OCI-LY7 (cell line): ENCODE measurements around the gene DOK7. TPM values are rescaled to one million over a fixed set of nuclear protein-coding genes. Genes with fewer than 3 reads are reported as not detected.

Experiments
- BruUV-seq: library from RNA; stranded (reverse); fragments of 400-500 nt; replicated peaks from 2 replicates; lab custom pipeline; 2021; lab: Mats Ljungman, UMichigan
- CTCF ChIA-PET: fragments of 300-600 bp; sonication (Branson Sonifier 250); formaldehyde crosslinking; loops from one replicate; lab custom pipeline; 2022; ENCODE audit warnings: antibody characterized with exemption; ENCODE audit not compliant: unreplicated experiment; lab: Charles Lee
- POLR2A ChIA-PET: fragments of 300-600 bp; sonication (Branson Sonifier 250); formaldehyde crosslinking; loops from one replicate; lab custom pipeline; 2022; ENCODE audit warnings: antibody characterized with exemption; lab: Charles Lee
- DNase-seq: peaks from one replicate; pipeline ENCODE4 v3.0.0-alpha.2; 2015; ENCODE audit warnings: low spot score
- H2AFZ ChIP-seq: fragments of 200-600 bp; sonication (generic), shearing (Covaris generic); 2 replicates; pipeline ENCODE4 v1.6.1; 2014; ENCODE audit warnings: mild to moderate bottlenecking, antibody characterized with exemption, low read length, moderate library complexity
- H3K27ac ChIP-seq: fragments of 200-600 bp; sonication (generic); 2 replicates; pipeline ENCODE4 v1.5.1; 2014; ENCODE audit warnings: mixed run types, low read depth, mild to moderate bottlenecking, moderate library complexity, low read length, inconsistent platforms; ENCODE audit not compliant: poor library complexity, severe bottlenecking
- H3K36me3 ChIP-seq: fragments of 200-600 bp; sonication (generic); 2 replicates; pipeline ENCODE4 v1.6.1; 2014; ENCODE audit warnings: mild to moderate bottlenecking, antibody characterized with exemption, low read length, moderate library complexity, mixed read lengths; ENCODE audit not compliant: insufficient read depth
- H3K4me1 ChIP-seq: fragments of 200-600 bp; sonication (generic); 2 replicates; pipeline ENCODE4 v1.5.1; 2014; ENCODE audit warnings: mild to moderate bottlenecking, low read length; ENCODE audit not compliant: insufficient read depth, poor library complexity, severe bottlenecking
- H3K4me2 ChIP-seq: fragments of 200-600 bp; sonication (generic); 2 replicates; pipeline ENCODE4 v1.6.1; 2014; ENCODE audit warnings: mild to moderate bottlenecking, low read length
- H3K4me3 ChIP-seq: fragments of 200-600 bp; sonication (generic); 2 replicates; pipeline ENCODE4 v1.5.1; 2014; ENCODE audit warnings: mild to moderate bottlenecking, low read depth, low read length; ENCODE audit not compliant: poor library complexity, severe bottlenecking
- H3K79me2 ChIP-seq: fragments of 200-600 bp; sonication (generic); 2 replicates; pipeline ENCODE4 v1.6.1; 2016; ENCODE audit warnings: low read depth, mild to moderate bottlenecking, low read length, moderate library complexity, mixed read lengths; ENCODE audit not compliant: insufficient read depth
- H3K9me2 ChIP-seq: fragments of 200-600 bp; sonication (generic); 2 replicates; pipeline ENCODE4 v1.6.1; 2016; ENCODE audit warnings: mild to moderate bottlenecking, low read length, mixed read lengths; ENCODE audit not compliant: insufficient read depth
- H3K9me3 ChIP-seq: fragments of 200-600 bp; sonication (generic); 2 replicates; pipeline ENCODE4 v1.6.1; 2014; ENCODE audit warnings: mild to moderate bottlenecking, mixed run types, low read length, mixed read lengths
- H4K20me1 ChIP-seq: fragments of 200-600 bp; sonication (generic); 2 replicates; pipeline ENCODE4 v1.6.1; 2014; ENCODE audit warnings: mild to moderate bottlenecking, antibody characterized with exemption, low read length, moderate library complexity, mixed read lengths; ENCODE audit not compliant: insufficient read depth
- CTCF ChIP-seq: fragments of 200-600 bp; sonication (generic); conservative IDR thresholded peaks from 2 replicates; pipeline ENCODE4 v1.5.1; 2014; ENCODE audit warnings: mild to moderate bottlenecking, antibody characterized with exemption, low read length, moderate library complexity, mixed read lengths
- EZH2phosphoT487 ChIP-seq: fragments of 200-600 bp; sonication (generic); IDR thresholded peaks from 2 replicates; pipeline ENCODE4 v1.6.1; 2018; ENCODE audit warnings: low read depth, borderline replicate concordance, mild to moderate bottlenecking, mixed run types, antibody characterized with exemption, low read length, moderate library complexity, mixed read lengths
- intact Hi-C: fragments of 100-400 bp; cut with micrococcal nuclease; formaldehyde crosslinking; loops from one replicate; pipeline ENCODE4 v1.10.0; 2022; ENCODE audit not compliant: unreplicated experiment
- total RNA-seq, 2 experiments: library from RNA; depleted of rRNA in 1 of 2; stranded (reverse); fragments of >200 nt in 1 of 2; shearing (Covaris generic) in 1 of 2; gene quantifications; 2 replicates each; pipeline ENCODE4 v1.2.3, GENCODE V29; 2014 to 2022

DOK7 gene
- total RNA-seq, 2 experiments from 2014 or later = 1.5 TPM; not detected in 1

- TF ChIP-seq EZH2phosphoT487 (no peak), CTCF (no peak)
- no peaks in the 10 kb centered on the region for H3K4me1 ChIP-seq
- no peak overlapping the region for H3K4me2 ChIP-seq
- no peaks in the 10 kb centered on the region for H3K9me3 ChIP-seq
- BruUV-seq = no TSS peak
- no peak for DNase-seq
- no peak overlapping the region for H3K4me3 ChIP-seq
- ChIA-PET POLR2A (interaction anchor here (0.6 kb wide), 1 partner anchor 1333 kb away, joined by 4 read pairs; no protein-coding TSS in a partner anchor), CTCF (no interaction called here)
- no peaks in the 10 kb centered on the region for H4K20me1 ChIP-seq
- no peak overlapping the region for H3K27ac ChIP-seq
- H3K36me3 ChIP-seq = no peaks in the 10 kb centered on the region
- no peak overlapping the region for H2AFZ ChIP-seq
- no peaks in the 10 kb centered on the region for H3K79me2 ChIP-seq
- intact Hi-C loops = no loop called here
- H3K9me2 ChIP-seq = no peaks in the 10 kb centered on the region
Measured at GRCh38 chr4:3414421-3415279, 48.5 kb upstream of the DOK7 start.

- no peaks in the 10 kb centered on the region for H3K4me1 ChIP-seq
- H3K79me2 ChIP-seq = no peaks in the 10 kb centered on the region
- no peak for DNase-seq
- TF ChIP-seq EZH2phosphoT487 (no peak), CTCF (no peak)
- H3K9me3 ChIP-seq = no peaks in the 10 kb centered on the region
- BruUV-seq = no TSS peak
- POLR2A ChIA-PET = no interaction called here
- H3K4me2 ChIP-seq = no peak overlapping the region
- no peak overlapping the region for H3K4me3 ChIP-seq
- intact Hi-C loops = no loop called here
- no peaks in the 10 kb centered on the region for H3K9me2 ChIP-seq
- no peaks in the 10 kb centered on the region for H3K36me3 ChIP-seq
- no peak overlapping the region for H2AFZ ChIP-seq
- H3K27ac ChIP-seq = no peak overlapping the region
- CTCF ChIA-PET = no interaction called here
- no peaks in the 10 kb centered on the region for H4K20me1 ChIP-seq
Measured at GRCh38 chr4:3415471-3416141, 47.5 kb upstream of the DOK7 start.
